Bronchial epithelial cell (primary cell): Measurements from ENCODE around the gene FOXL3. TPM values are rescaled to one million over a fixed set of nuclear protein-coding genes. Genes with fewer than 3 reads are reported as not detected.

Source experiments
- DNase-seq: peaks from one replicate; pipeline ENCODE4 v3.0.0-alpha.2; 2010; ENCODE audit warnings: low read depth
- FAIRE-seq: peaks from 2 replicates; lab custom pipeline; 2011; peaks lifted over from hg19 to GRCh38; lab: Jason Lieb, UNC
- H3K27me3 ChIP-seq: 2 replicates; pipeline ENCODE4 v1.5.1; 2011; ENCODE audit warnings: low read length; ENCODE audit not compliant: control insufficient read depth, insufficient read depth
- H3K36me3 ChIP-seq: 2 replicates; pipeline ENCODE4 v1.5.1; 2011; ENCODE audit warnings: low read length; ENCODE audit not compliant: control insufficient read depth, insufficient read depth
- H3K4me3 ChIP-seq: 2 replicates; pipeline ENCODE4 v1.5.1; 2011; ENCODE audit warnings: mild to moderate bottlenecking, low read depth, low read length, control low read depth
- total RNA-seq: library from RNA; depleted of rRNA; stranded (reverse); fragments of >200 nt; gene quantifications from 2 replicates; pipeline ENCODE4 v1.2.1, GENCODE V29; 2014
- TF ChIP-seq, protein P1 (sequence below): IDR thresholded peaks from 2 replicates; pipeline ENCODE4 v1.5.1; 2011; ENCODE audit warnings: mild to moderate bottlenecking, moderate library complexity, low read length, control low read depth, inconsistent platforms; ENCODE audit not compliant: insufficient read depth, severe bottlenecking

The FOXL3 gene
- total RNA-seq, 1 donor from 2014 or later, result not detected

DNA sequence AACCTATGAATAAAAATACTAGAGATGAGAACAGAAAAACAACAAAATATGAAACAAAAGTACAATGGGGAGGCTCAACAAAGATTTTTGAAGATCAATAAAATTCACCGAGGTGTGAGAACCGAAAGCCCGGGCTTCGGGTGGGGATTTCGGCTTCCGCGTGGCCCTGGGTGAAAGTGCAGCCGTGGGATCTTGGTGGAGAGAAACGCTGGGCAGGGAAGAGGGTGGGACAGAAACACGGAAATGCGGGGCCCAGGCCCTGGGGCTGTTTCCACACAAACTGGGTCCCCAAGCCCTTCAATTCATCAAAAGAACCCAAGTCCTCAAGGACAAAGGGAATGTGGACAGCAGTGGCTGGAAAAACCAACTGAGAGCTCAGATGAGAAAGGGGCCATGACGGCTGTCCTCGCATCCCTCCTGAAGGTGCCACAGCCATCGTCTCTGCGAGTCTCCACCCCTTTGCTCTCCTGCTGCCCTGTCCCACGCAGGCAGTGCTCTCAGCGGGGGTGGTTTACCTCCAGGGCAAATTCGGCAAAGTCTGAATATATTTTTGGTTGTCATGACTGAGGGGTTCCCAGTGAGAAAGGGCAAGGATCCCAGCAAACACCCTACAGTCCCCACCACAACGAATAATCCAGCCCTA is 19.7 kb downstream of the FOXL3 start:
- TF ChIP-seq, protein P1, sequence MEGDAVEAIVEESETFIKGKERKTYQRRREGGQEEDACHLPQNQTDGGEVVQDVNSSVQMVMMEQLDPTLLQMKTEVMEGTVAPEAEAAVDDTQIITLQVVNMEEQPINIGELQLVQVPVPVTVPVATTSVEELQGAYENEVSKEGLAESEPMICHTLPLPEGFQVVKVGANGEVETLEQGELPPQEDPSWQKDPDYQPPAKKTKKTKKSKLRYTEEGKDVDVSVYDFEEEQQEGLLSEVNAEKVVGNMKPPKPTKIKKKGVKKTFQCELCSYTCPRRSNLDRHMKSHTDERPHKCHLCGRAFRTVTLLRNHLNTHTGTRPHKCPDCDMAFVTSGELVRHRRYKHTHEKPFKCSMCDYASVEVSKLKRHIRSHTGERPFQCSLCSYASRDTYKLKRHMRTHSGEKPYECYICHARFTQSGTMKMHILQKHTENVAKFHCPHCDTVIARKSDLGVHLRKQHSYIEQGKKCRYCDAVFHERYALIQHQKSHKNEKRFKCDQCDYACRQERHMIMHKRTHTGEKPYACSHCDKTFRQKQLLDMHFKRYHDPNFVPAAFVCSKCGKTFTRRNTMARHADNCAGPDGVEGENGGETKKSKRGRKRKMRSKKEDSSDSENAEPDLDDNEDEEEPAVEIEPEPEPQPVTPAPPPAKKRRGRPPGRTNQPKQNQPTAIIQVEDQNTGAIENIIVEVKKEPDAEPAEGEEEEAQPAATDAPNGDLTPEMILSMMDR, result no peak
- DNase-seq (no peak), FAIRE-seq (no peak)
- Histone ChIP-seq H3K36me3 (no peaks in the 10 kb centered on the region), H3K27me3 (no peaks in the 10 kb centered on the region), H3K4me3 (no peak overlapping the region)

DNA sequence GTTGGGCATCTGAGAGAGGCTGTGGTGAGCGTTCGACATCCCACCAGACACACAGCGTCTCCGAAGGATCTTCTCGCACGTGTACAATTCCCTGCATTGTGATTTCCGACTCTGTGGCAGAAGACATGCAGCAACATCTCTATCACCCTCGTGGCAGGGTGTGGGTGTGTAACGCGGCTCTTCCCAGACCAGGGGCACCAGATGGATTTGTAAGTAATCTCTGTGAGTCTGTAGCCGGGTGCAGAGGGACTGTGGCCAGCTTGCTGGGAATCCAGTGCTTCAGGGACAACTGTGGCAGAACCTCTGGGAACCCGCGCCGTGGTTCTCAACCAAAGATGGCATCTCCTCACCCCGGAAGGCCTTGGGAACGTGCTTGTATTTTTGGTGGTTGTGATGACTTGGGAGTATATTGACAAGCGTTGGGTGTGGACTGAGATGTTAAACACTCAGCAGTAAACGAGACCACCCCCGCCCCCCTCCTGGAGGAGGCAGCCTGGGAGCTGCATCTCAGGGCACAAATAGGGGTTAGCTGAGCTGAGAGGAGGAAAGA is 21.2 kb downstream of the FOXL3 start:
- Histone ChIP-seq H3K27me3 (no peaks in the 10 kb centered on the region), H3K4me3 (no peak overlapping the region), H3K36me3 (no peaks in the 10 kb centered on the region)
- TF ChIP-seq, protein P1, result no peak
- DNase-seq (no peak), FAIRE-seq (no peak)

DNA sequence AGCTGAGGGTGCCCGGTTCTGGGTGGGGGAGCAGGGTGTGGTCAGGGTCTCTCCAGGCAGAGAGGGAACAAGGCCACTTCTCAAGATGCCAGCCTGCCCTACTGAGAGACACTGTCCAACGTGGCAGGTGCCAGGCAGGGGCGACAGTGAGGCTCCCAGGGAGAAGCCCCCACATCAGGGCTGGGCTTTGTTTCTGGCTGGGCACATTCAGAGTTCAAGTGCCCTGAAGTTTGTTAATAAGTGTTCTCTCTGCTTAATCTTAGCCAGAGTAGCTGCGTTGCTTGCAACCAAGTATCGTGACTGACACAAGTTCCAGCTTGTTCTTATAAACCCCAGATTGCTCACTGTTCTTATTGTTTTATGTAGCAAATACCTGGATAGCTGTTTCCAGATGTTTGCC is 21.8 kb downstream of the FOXL3 start:
- H3K4me3 ChIP-seq, result no peak overlapping the region
- no peaks in the 10 kb centered on the region for H3K27me3 ChIP-seq
- H3K36me3 ChIP-seq, result no peaks in the 10 kb centered on the region
- DNase-seq (peak; percentile 81), FAIRE-seq (peak; percentile 18)
- TF ChIP-seq, protein P1, result no peak

DNA sequence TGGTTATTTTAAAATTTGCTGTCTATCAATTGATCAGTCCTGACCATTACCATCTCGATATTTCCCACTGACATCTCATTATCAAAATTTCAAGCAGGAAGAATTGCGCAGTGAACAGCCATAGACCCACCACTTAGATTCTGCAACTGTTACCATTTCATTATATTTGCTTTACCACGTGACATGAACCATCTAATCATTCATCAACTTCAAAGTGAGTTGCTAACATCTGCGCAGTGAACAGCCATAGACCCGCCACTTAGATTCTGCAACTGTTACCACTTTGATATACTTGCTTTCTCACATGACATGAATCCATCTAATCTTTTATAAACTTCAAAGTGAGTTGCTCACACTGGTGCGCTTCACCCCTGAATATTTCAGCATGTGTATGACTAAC is 22.5 kb downstream of the FOXL3 start:
- no peaks in the 10 kb centered on the region for H3K36me3 ChIP-seq
- no peak overlapping the region for H3K4me3 ChIP-seq
- FAIRE-seq (no peak), DNase-seq (peak; percentile 5)
- no peaks in the 10 kb centered on the region for H3K27me3 ChIP-seq
- TF ChIP-seq, protein P1, result no peak

DNA sequence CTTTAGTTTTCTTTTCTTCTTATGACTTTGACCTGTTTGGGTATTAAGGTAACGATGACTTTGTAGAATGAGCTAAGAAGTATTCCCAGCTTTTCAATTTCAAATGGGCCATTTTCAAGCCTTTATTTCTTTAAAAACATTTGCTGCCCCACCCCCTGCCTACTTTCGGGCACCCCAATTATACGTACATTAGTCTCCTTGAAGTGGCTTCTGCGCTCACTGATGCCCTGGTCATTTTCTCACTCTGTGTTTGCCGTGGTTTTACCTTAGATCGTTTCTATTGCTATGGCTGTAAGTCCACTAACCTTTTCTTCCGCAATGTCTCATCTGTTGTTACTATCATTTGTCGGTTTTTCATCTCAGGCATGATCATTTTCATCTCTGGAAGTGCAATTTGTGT is 24.9 kb downstream of the FOXL3 start:
- H3K27me3 ChIP-seq, result peaks cover 11% of the 10 kb centered on the region
- H3K4me3 ChIP-seq, result no peak overlapping the region
- DNase-seq (no peak), FAIRE-seq (no peak)
- TF ChIP-seq, protein P1, result no peak
- no peaks in the 10 kb centered on the region for H3K36me3 ChIP-seq
